LNCaP clone FGC (cell line): ENCODE measurements around the gene PCYT1B.
A peak's percentile ranks its signal among the peaks of the same experiment; 100 is the strongest.
"Not testable (repeated sequence)": the region's sequence is repeated elsewhere in the genome, so short reads cannot be mapped to it uniquely, and the experiment has no call there.

Experiments used
- DNase-seq: peaks from one replicate; pipeline ENCODE4 v3.0.0-alpha.2; 2011; ENCODE audit warnings: low read depth
- H3K4me3 ChIP-seq: 2 replicates; pipeline ENCODE4 v1.5.1; 2011; ENCODE audit warnings: mild to moderate bottlenecking, low read depth, low read length, control low read depth
- TF ChIP-seq, protein P1 (sequence below): IDR thresholded peaks from 2 replicates; pipeline ENCODE4 v1.5.1; 2012; ENCODE audit warnings: mild to moderate bottlenecking; ENCODE audit not compliant: control insufficient read depth, insufficient read depth; ENCODE audit errors: extremely low read depth

Gene PCYT1B

DNA sequence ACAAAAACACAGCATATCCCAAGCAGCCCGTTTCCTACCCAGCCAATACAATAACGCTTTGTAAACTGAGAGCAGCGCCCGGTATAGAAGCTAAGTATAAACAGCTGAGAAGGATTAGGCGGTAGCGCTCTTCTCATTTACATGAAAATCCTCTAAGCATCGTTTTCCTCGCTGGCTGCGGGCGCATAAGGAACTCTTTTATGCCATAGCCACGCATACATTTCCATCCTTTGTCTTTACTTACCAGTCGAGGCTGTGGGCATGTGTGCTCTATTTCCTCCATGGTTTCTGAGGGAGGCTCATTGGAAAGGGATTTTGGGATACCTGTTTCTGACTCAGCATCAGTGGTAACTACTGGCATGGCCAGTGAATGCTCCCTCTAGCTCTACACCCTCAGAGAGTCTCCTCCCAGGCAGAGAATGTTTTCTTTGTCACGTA lies 383 bp downstream of the PCYT1B start:
- TF ChIP-seq, protein P1, sequence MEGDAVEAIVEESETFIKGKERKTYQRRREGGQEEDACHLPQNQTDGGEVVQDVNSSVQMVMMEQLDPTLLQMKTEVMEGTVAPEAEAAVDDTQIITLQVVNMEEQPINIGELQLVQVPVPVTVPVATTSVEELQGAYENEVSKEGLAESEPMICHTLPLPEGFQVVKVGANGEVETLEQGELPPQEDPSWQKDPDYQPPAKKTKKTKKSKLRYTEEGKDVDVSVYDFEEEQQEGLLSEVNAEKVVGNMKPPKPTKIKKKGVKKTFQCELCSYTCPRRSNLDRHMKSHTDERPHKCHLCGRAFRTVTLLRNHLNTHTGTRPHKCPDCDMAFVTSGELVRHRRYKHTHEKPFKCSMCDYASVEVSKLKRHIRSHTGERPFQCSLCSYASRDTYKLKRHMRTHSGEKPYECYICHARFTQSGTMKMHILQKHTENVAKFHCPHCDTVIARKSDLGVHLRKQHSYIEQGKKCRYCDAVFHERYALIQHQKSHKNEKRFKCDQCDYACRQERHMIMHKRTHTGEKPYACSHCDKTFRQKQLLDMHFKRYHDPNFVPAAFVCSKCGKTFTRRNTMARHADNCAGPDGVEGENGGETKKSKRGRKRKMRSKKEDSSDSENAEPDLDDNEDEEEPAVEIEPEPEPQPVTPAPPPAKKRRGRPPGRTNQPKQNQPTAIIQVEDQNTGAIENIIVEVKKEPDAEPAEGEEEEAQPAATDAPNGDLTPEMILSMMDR = no peak
- no peak for DNase-seq
- no peak overlapping the region for H3K4me3 ChIP-seq

DNA sequence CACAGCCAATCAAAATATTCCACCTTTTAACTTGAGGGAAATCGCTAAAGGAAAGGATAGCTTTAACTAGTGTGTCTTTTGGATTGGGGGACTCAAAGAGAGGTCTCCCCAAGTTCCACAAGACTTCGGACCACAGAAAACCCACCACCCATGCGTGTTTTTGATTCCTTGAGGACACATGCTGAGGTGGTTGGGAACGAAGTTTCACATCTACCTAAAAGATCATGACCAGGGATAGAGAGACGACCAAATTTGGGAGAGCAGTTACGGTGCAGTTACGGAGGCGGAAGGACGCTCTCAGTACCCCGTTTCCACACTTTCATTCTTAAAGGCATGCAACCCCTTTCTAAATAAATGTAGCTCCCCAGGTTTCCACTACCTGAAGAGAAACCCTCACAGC lies 1.1 kb downstream of the PCYT1B start:
- no peak for DNase-seq
- TF ChIP-seq, protein P1 = no peak
- H3K4me3 ChIP-seq = no peak overlapping the region

DNA sequence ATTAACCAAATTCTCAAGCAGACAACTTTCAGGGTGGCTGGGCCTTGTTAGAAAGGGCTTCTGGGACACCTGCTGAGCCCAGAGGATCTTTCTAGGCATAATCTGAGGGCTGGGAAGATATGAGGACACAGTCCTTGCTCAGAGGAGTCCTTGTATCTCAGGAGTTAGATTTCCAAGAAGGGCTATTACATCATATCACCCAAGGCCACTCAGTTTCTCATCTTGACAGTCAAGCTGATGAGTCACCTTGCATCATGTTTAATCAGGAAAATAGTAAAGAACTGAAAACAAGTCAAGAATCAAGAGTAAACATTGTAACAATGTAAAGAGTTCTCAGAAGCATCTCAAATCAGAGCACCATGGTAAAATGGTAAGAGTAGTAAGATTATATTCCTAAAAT lies 4.0 kb downstream of the PCYT1B start:
- TF ChIP-seq, protein P1 = no peak
- peak; percentile 41 for DNase-seq

GRCh38 chrX:24629701-24630100 lies 17.4 kb downstream of the PCYT1B start:
- no peak overlapping the region for H3K4me3 ChIP-seq
- DNase-seq = no peak
- TF ChIP-seq, protein P1 = no peak

More for the DNA sequence above, 4.0 kb downstream of the PCYT1B start:
- no peak overlapping the region for H3K4me3 ChIP-seq

- TF ChIP-seq, protein P1 = no peak
- DNase-seq = no peak
- no peak overlapping the region for H3K4me3 ChIP-seq
Measured at GRCh38 chrX:24619647-24620046, 27.5 kb downstream of the PCYT1B start.

DNA sequence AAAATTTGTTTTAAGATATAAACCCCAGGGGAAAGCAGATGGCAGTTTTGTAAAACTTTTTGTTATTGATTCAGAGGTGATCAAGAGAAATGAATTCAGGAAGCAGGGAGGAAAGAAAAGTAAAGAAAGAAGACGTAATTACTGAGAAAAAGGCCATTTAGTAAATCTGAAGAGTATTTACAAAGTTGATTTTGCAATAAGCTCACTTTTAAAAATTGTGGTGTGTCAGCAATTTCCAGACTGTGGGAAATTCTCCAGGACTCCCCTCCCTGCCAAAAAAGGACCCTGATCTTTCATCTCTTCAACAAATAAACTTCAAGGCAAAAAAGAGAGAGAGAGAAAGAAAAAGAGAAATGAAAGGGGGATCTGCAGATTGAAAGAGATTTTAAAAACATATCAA lies 36.6 kb downstream of the PCYT1B start:
- DNase-seq = no peak
- no peak overlapping the region for H3K4me3 ChIP-seq
- TF ChIP-seq, protein P1 = no peak

DNA sequence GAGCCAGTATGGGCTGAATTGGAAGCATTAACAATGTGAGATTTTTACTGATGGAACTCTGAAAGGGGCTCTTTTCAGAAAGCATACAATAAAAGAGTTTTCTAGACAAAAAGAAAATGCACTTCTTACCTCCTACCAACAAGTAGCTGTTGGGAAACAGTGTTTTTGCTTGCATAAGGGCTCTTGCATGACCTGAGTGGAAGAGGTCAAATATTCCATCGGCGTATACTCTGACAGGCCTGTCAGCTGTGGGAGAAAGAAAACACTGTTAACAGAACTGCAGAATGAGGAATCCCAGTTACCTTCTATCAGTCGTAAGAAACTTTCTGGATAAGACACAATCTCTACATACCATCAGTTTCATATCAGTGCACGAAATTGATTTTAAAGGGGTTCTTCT lies 39.5 kb downstream of the PCYT1B start:
- no peak overlapping the region for H3K4me3 ChIP-seq
- DNase-seq = no peak
- TF ChIP-seq, protein P1 = no peak

- not testable (repeated sequence) for DNase-seq, H3K4me3 ChIP-seq
Measured at GRCh38 chrX:24605941-24606340, 41.2 kb downstream of the PCYT1B start.
